Common myeloid progenitor, CD34-positive (primary cell): ENCODE data around the gene MTHFD1L.

Experiments used
- CTCF ChIA-PET: fragments of 350-600 bp; sonication (Branson Sonifier 250); formaldehyde crosslinking; loops from one replicate; lab custom pipeline; 2021; ENCODE audit warnings: antibody characterized with exemption; lab: Charles Lee
- POLR2A ChIA-PET: fragments of 350-600 bp; sonication (Branson Sonifier 250); formaldehyde crosslinking; loops from one replicate; lab custom pipeline; 2021; ENCODE audit warnings: antibody characterized with exemption; lab: Charles Lee
- DNase-seq, 3 donors: peaks; one replicate each; pipeline versions ENCODE4 v3.0.0 to v3.0.0-alpha.2; 2013
- H3K27ac ChIP-seq, 2 experiments: 1 replicate in 1 of 2; 2 replicates in 1 of 2; pipeline ENCODE4 v1.7.0; 2013; ENCODE audit warnings: inconsistent platforms in 2 of 2, low read length in 2 of 2, mild to moderate bottlenecking in 2 of 2, low read depth in 1 of 2, moderate library complexity in 1 of 2; ENCODE audit not compliant: severe bottlenecking in 2 of 2, insufficient read depth in 1 of 2, poor library complexity in 1 of 2
- H3K27me3 ChIP-seq, 5 experiments: replicated peaks in 2 of 5; 1 replicate in 3 of 5; 2 replicates in 2 of 5; pipeline versions ENCODE4 v1.6.1 to v1.7.0; 2013; ENCODE audit warnings: low read length in 4 of 5, mild to moderate bottlenecking in 2 of 5, moderate library complexity in 2 of 5, inconsistent platforms in 1 of 5; ENCODE audit not compliant: insufficient read depth in 5 of 5, control insufficient read depth in 4 of 5
- H3K36me3 ChIP-seq, 4 experiments: 1 replicate in 2 of 4; 2 replicates in 2 of 4; pipeline versions ENCODE4 v1.6.1 to v1.7.0; 2013; ENCODE audit warnings: low read length in 3 of 4, control low read depth in 1 of 4, mild to moderate bottlenecking in 1 of 4; ENCODE audit not compliant: control insufficient read depth in 4 of 4, insufficient read depth in 4 of 4
- H3K4me1 ChIP-seq, 4 experiments: 1 replicate in 3 of 4; 2 replicates in 1 of 4; pipeline versions ENCODE4 v1.6.1 to v1.7.1; 2013; ENCODE audit warnings: low read length in 3 of 4, mild to moderate bottlenecking in 3 of 4, control low read depth in 1 of 4, inconsistent platforms in 1 of 4, moderate library complexity in 1 of 4; ENCODE audit not compliant: control insufficient read depth in 4 of 4, insufficient read depth in 4 of 4; ENCODE audit errors: control extremely low read depth in 1 of 4
- H3K4me3 ChIP-seq, 7 experiments: 1 replicate in 4 of 7; 2 replicates in 3 of 7; pipeline versions ENCODE4 v1.5.1 to v1.7.0; 2013; ENCODE audit warnings: mild to moderate bottlenecking in 7 of 7, low read length in 6 of 7, moderate library complexity in 6 of 7, inconsistent platforms in 2 of 7, low read depth in 2 of 7, control low read depth in 1 of 7; ENCODE audit not compliant: insufficient read depth in 4 of 7, control insufficient read depth in 1 of 7; ENCODE audit errors: extremely low read depth in 1 of 7
- H3K9me3 ChIP-seq, 5 experiments: 1 replicate in 4 of 5; 2 replicates in 1 of 5; pipeline versions ENCODE4 v1.6.1 to v1.7.1; 2013; ENCODE audit warnings: low read length in 4 of 5, mild to moderate bottlenecking in 2 of 5, inconsistent platforms in 1 of 5, low read depth in 1 of 5, moderate library complexity in 1 of 5; ENCODE audit not compliant: control insufficient read depth in 4 of 5, insufficient read depth in 2 of 5; ENCODE audit errors: control extremely low read depth in 1 of 5
- WGBS: methylation state at CpG from one replicate; pipeline ENCODE4 v1.1.5; 2013; ENCODE audit not compliant: insufficient coverage; 5-methylcytosine and 5-hydroxymethylcytosine counted together

Gene MTHFD1L

GRCh38 chr6:151098166-151098565, 232.7 kb downstream of the MTHFD1L start:
- no peaks in the 10 kb centered on the region for H3K9me3 ChIP-seq
- peaks cover 5 to 30% (median 19%) of the 10 kb centered on the region in 4 experiments for H3K36me3 ChIP-seq
- no peak overlapping the region for H3K4me3 ChIP-seq
- WGBS: no CpG with 5 or more reads among the region's 4 CpGs
- no peak for DNase-seq
- no peak overlapping the region for H3K27ac ChIP-seq
- POLR2A ChIA-PET: no interaction called here
- CTCF ChIA-PET: interaction anchor here (0.6 kb wide), 1 partner anchor 946 kb away, joined by 3 read pairs; no protein-coding TSS in a partner anchor
- no peaks in the 10 kb centered on the region for H3K4me1 ChIP-seq
- H3K27me3 ChIP-seq: no peaks in the 10 kb centered on the region

GRCh38 chr6:151100326-151100725, 234.8 kb downstream of the MTHFD1L start:
- POLR2A ChIA-PET: no interaction called here
- peaks cover 5 to 24% (median 14%) of the 10 kb centered on the region in 4 experiments for H3K36me3 ChIP-seq
- CTCF ChIA-PET: no interaction called here
- no peaks in the 10 kb centered on the region for H3K9me3 ChIP-seq
- no peaks in the 10 kb centered on the region for H3K4me1 ChIP-seq
- H3K27me3 ChIP-seq: no peaks in the 10 kb centered on the region
- H3K4me3 ChIP-seq: no peak overlapping the region
- WGBS: 100% methylated on average over 1 of the region's 2 CpGs
- no peak overlapping the region for H3K27ac ChIP-seq
- DNase-seq: no peak

- ChIA-PET POLR2A (no interaction called here), CTCF (no interaction called here)
- H3K27me3 ChIP-seq: no peaks in the 10 kb centered on the region
- no peaks in the 10 kb centered on the region for H3K4me1 ChIP-seq
- no peaks in the 10 kb centered on the region for H3K9me3 ChIP-seq
- peaks cover 2 to 18% (median 11%) of the 10 kb centered on the region in 4 experiments for H3K36me3 ChIP-seq
- no peak for DNase-seq
- 93% methylated on average over 5 of the region's 6 CpGs for WGBS
- no peak overlapping the region for H3K27ac ChIP-seq
- no peak overlapping the region for H3K4me3 ChIP-seq
These were observed 235.8 kb downstream of the MTHFD1L start for GRCh38 chr6:151101161-151101815.

GRCh38 chr6:151101816-151102694, 236.6 kb downstream of the MTHFD1L start:
- DNase-seq: no peak
- Histone ChIP-seq H3K27me3 (no peaks in the 10 kb centered on the region), H3K9me3 (no peaks in the 10 kb centered on the region), H3K27ac (no peak overlapping the region), H3K36me3 (peaks cover 2 to 12% (median 9%) of the 10 kb centered on the region in 4 experiments), H3K4me1 (no peaks in the 10 kb centered on the region), H3K4me3 (no peak overlapping the region)
- POLR2A ChIA-PET: no interaction called here
- CTCF ChIA-PET: interaction anchor here (0.6 kb wide), 1 partner anchor 69 kb away, joined by 3 read pairs; no protein-coding TSS in a partner anchor
- 95% methylated on average over 8 of the region's 10 CpGs for WGBS

- Histone ChIP-seq H3K4me3 (no peak overlapping the region), H3K27me3 (peaks cover 0 to 1% (median 0%) of the 10 kb centered on the region in 5 experiments), H3K27ac (no peak overlapping the region), H3K4me1 (no peaks in the 10 kb centered on the region), H3K36me3 (peaks cover 2 to 12% (median 7%) of the 10 kb centered on the region in 4 experiments), H3K9me3 (no peaks in the 10 kb centered on the region)
- WGBS: 94% methylated on average over 2 of the region's 4 CpGs
- POLR2A ChIA-PET: no interaction called here
- DNase-seq: no peak
- CTCF ChIA-PET: no interaction called here
These were observed 237.8 kb downstream of the MTHFD1L start for GRCh38 chr6:151103266-151103665.

GRCh38 chr6:151107897-151108427, 242.5 kb downstream of the MTHFD1L start:
- peaks cover 0 to 1% (median 0%) of the 10 kb centered on the region in 5 experiments for H3K27me3 ChIP-seq
- H3K36me3 ChIP-seq: peaks cover 0 to 4% (median 2%) of the 10 kb centered on the region in 4 experiments
- H3K4me1 ChIP-seq: no peaks in the 10 kb centered on the region
- H3K4me3 ChIP-seq: no peak overlapping the region
- ChIA-PET POLR2A (no interaction called here), CTCF (interaction anchor here (0.6 kb wide), 1 partner anchor 93 kb away, joined by 3 read pairs; no protein-coding TSS in a partner anchor)
- no peak for DNase-seq
- H3K27ac ChIP-seq: no peak overlapping the region
- 45% methylated on average over 2 of the region's 4 CpGs for WGBS
- H3K9me3 ChIP-seq: no peaks in the 10 kb centered on the region
